Natural killer cell (primary cell): ENCODE measurements around the gene BLOC1S5. TPM values are rescaled to one million over a fixed set of nuclear protein-coding genes. Genes with fewer than 3 reads are reported as not detected.

Experiments
- ATAC-seq, 3 donors: fragments of 150-1000 bp in 2 of 3; fragments of 200-7000 bp in 1 of 3; cut with Tn5 transposase; 1 replicate in 1 of 3; 2 replicates in 2 of 3; pipeline ENCODE4 v1.10.0; 2021; ENCODE audit warnings: mild to moderate bottlenecking in 2 of 3, moderate library complexity in 2 of 3
- DNase-seq, 2 donors: peaks; one replicate each; pipeline versions ENCODE4 v3.0.0 to v3.0.0-alpha.2; 2013 to 2021; ENCODE audit warnings: mixed read lengths in 1 of 2
- H3K27ac ChIP-seq: one replicate; pipeline ENCODE4 v1.5.1; 2013; ENCODE audit warnings: mild to moderate bottlenecking, low read length
- H3K27me3 ChIP-seq: one replicate; pipeline ENCODE4 v1.6.1; 2013; ENCODE audit warnings: low read length; ENCODE audit not compliant: control insufficient read depth, insufficient read depth
- H3K36me3 ChIP-seq: one replicate; pipeline ENCODE4 v1.6.1; 2013; ENCODE audit warnings: low read length; ENCODE audit not compliant: control insufficient read depth, insufficient read depth
- H3K4me1 ChIP-seq: one replicate; pipeline ENCODE4 v1.6.1; 2013; ENCODE audit warnings: low read length; ENCODE audit not compliant: control insufficient read depth, insufficient read depth
- H3K4me3 ChIP-seq: one replicate; pipeline ENCODE4 v1.5.1; 2013; ENCODE audit warnings: low read length
- H3K9me3 ChIP-seq: one replicate; pipeline ENCODE4 v1.6.1; 2013; ENCODE audit warnings: low read length; ENCODE audit not compliant: control insufficient read depth, insufficient read depth
- H3K27ac Mint-ChIP-seq, 2 donors: one replicate each; pipeline ENCODE4 v1.8.0; 2022; ENCODE audit warnings: mild to moderate bottlenecking in 2 of 2, mixed read lengths in 2 of 2, moderate library complexity in 1 of 2
- H3K27me3 Mint-ChIP-seq, 2 donors: one replicate each; pipeline ENCODE4 v1.8.0; 2022; ENCODE audit warnings: low read depth in 2 of 2, mixed read lengths in 2 of 2
- H3K36me3 Mint-ChIP-seq: one replicate; pipeline ENCODE4 v1.8.0; 2022; ENCODE audit warnings: mixed read lengths
- H3K4me1 Mint-ChIP-seq, 2 donors: one replicate each; pipeline ENCODE4 v1.8.0; 2022; ENCODE audit warnings: mixed read lengths in 2 of 2
- H3K4me3 Mint-ChIP-seq: one replicate; pipeline ENCODE4 v1.8.0; 2022; ENCODE audit warnings: mild to moderate bottlenecking, moderate library complexity, mixed read lengths
- H3K9me3 Mint-ChIP-seq, 2 donors: one replicate each; pipeline ENCODE4 v1.8.0; 2022; ENCODE audit warnings: mixed read lengths in 2 of 2
- WGBS: methylation state at CpG from one replicate; pipeline ENCODE4 v1.1.7; 2013; ENCODE audit warnings: missing lambda C conversion rate; ENCODE audit not compliant: insufficient coverage; 5-methylcytosine and 5-hydroxymethylcytosine counted together
- intact Hi-C: fragments of 100-400 bp; cut with micrococcal nuclease; formaldehyde crosslinking; loops from one replicate; pipeline ENCODE4 v1.14.2; 2022
- total RNA-seq, 4 donors: library from RNA; stranded (reverse); fragments of 120-200 nt in 1 of 4; gene quantifications; one replicate each; pipeline versions ENCODE4 v1.2.3 to v1.2.4, GENCODE V29; 2013 to 2022
- TF ChIP-seq, protein P1 (sequence below): fragments of 200-600 bp; IDR thresholded peaks from one replicate; pipeline ENCODE4 v1.8.0; 2022; ENCODE audit warnings: antibody characterized with exemption

BLOC1S5 gene
- total RNA-seq, 3 donors from 2014 or later (not counting 1 experiment from before 2014, with no cell fraction given), result 11.2 to 15.9 (median 15.4) TPM

GRCh38 chr6:8000188-8000596 is 64.0 kb downstream of the BLOC1S5 start:
- Mint-ChIP-seq H3K4me1 (no peaks in the 10 kb centered on the region), H3K27me3 (no peaks in the 10 kb centered on the region), H3K9me3 (no peaks in the 10 kb centered on the region), H3K4me3 (no peak overlapping the region), H3K27ac (no peak overlapping the region), H3K36me3 (no peaks in the 10 kb centered on the region)
- no peak for DNase-seq
- H3K9me3 ChIP-seq, result no peaks in the 10 kb centered on the region
- no peak overlapping the region for H3K4me3 ChIP-seq
- intact Hi-C loops, result no loop called here
- TF ChIP-seq, protein P1, sequence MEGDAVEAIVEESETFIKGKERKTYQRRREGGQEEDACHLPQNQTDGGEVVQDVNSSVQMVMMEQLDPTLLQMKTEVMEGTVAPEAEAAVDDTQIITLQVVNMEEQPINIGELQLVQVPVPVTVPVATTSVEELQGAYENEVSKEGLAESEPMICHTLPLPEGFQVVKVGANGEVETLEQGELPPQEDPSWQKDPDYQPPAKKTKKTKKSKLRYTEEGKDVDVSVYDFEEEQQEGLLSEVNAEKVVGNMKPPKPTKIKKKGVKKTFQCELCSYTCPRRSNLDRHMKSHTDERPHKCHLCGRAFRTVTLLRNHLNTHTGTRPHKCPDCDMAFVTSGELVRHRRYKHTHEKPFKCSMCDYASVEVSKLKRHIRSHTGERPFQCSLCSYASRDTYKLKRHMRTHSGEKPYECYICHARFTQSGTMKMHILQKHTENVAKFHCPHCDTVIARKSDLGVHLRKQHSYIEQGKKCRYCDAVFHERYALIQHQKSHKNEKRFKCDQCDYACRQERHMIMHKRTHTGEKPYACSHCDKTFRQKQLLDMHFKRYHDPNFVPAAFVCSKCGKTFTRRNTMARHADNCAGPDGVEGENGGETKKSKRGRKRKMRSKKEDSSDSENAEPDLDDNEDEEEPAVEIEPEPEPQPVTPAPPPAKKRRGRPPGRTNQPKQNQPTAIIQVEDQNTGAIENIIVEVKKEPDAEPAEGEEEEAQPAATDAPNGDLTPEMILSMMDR, result no peak
- H3K36me3 ChIP-seq, result no peaks in the 10 kb centered on the region
- 85% methylated on average over 3 of the region's 4 CpGs for WGBS
- no peaks in the 10 kb centered on the region for H3K4me1 ChIP-seq
- ATAC-seq, result no peak
- H3K27me3 ChIP-seq, result no peaks in the 10 kb centered on the region
- no peak overlapping the region for H3K27ac ChIP-seq

DNA sequence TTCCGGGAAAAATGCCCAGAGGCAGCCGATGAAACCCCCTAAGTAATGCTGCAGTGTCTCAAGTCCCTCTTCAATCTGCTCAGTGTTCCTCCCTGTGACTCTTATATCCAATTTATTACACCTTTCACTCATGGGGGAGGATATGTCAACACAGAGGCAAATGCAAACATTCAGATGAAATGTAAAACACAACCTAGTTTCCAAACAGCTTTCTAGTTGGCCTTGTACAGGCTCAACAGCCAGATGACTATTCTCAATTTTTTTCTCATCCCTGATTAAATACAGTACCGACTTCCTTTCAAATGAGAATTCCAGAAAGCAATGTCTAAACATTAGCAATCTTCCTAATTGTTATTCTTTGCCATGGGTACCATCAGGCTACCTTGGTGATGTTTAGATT is 65.0 kb downstream of the BLOC1S5 start:
- H3K27me3 Mint-ChIP-seq, result no peaks in the 10 kb centered on the region
- whole genome bisulfite sequencing, result 97% methylated on average over 3 of the region's 3 CpGs
- TF ChIP-seq, protein P1, result no peak
- no peak for ATAC-seq
- H3K4me3 Mint-ChIP-seq, result no peak overlapping the region
- Histone ChIP-seq H3K4me3 (no peak overlapping the region), H3K27me3 (no peaks in the 10 kb centered on the region), H3K9me3 (no peaks in the 10 kb centered on the region), H3K4me1 (no peaks in the 10 kb centered on the region), H3K27ac (no peak overlapping the region), H3K36me3 (no peaks in the 10 kb centered on the region)
- intact Hi-C loops, result no loop called here
- no peaks in the 10 kb centered on the region for H3K36me3 Mint-ChIP-seq
- H3K4me1 Mint-ChIP-seq, result no peaks in the 10 kb centered on the region
- no peaks in the 10 kb centered on the region for H3K9me3 Mint-ChIP-seq
- H3K27ac Mint-ChIP-seq, result no peak overlapping the region
- no peak for DNase-seq

DNA sequence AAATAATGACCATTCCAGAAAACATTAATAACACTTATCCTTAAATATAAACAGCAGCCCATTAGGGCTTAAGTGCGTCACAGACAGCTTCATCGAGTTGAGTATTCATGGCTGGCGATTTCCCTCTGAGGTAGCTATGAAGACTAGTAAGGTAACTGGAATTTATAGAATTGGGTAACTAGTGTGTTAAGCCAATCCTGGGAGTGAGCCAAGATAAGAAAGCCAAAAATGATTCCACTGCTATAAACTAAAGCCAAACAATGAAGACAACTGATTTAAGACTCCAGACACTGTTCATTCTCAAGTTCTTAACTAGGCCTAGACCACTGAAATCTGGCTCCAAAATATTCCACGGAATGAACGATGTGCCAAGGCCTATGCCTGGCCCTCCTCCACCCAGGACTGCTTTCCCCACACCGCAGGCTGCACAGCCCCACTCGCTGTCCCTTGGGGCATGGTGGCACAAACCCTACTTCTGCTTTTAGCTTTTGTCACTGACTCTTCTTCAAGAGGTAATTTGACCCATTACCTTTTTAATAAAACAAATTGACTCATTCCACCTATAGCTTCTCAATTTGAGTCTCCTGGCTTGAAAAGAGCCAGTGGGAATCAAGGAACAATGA is 66.0 kb downstream of the BLOC1S5 start:
- H3K4me1 Mint-ChIP-seq, result no peaks in the 10 kb centered on the region
- Histone ChIP-seq H3K36me3 (no peaks in the 10 kb centered on the region), H3K9me3 (no peaks in the 10 kb centered on the region), H3K27ac (no peak overlapping the region), H3K4me1 (no peaks in the 10 kb centered on the region), H3K4me3 (no peak overlapping the region), H3K27me3 (no peaks in the 10 kb centered on the region)
- H3K36me3 Mint-ChIP-seq, result no peaks in the 10 kb centered on the region
- no peak for ATAC-seq
- intact Hi-C loops, result no loop called here
- WGBS, result 83% methylated on average over 7 of the region's 7 CpGs
- H3K27me3 Mint-ChIP-seq, result no peaks in the 10 kb centered on the region
- DNase-seq, result no peak
- no peak overlapping the region for H3K27ac Mint-ChIP-seq
- TF ChIP-seq, protein P1, result no peak
- no peak overlapping the region for H3K4me3 Mint-ChIP-seq
- H3K9me3 Mint-ChIP-seq, result no peaks in the 10 kb centered on the region

DNA sequence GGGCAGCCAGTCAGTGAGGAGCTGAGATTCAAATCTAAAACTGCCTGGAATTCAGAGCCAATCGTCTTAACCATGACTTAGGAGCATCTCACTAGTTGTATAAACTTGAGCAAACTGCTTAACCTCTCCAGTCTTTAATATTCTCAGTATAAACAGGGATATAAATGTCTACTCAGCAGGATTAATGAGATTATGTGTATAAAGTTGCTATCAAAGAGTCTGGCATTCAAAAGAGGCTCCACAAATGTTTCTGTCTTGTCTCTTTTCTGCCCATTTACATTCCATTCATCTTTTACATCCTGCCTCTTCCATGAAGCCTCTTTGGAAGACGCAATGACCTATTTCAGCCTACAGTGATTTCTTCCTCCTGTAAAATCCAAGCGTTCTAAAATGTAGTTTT is 66.9 kb downstream of the BLOC1S5 start:
- Mint-ChIP-seq H3K27me3 (no peaks in the 10 kb centered on the region), H3K4me1 (peaks cover 0 to 1% of the 10 kb centered on the region in 2 donors), H3K36me3 (no peaks in the 10 kb centered on the region), H3K27ac (no peak overlapping the region), H3K9me3 (no peaks in the 10 kb centered on the region), H3K4me3 (no peak overlapping the region)
- no peaks in the 10 kb centered on the region for H3K9me3 ChIP-seq
- no peak overlapping the region for H3K27ac ChIP-seq
- no peaks in the 10 kb centered on the region for H3K4me1 ChIP-seq
- TF ChIP-seq, protein P1, result no peak
- intact Hi-C loops, result no loop called here
- no peaks in the 10 kb centered on the region for H3K36me3 ChIP-seq
- no peak overlapping the region for H3K4me3 ChIP-seq
- WGBS, result 96% methylated on average over 3 of the region's 3 CpGs
- no peak for ATAC-seq
- DNase-seq, result no peak
- no peaks in the 10 kb centered on the region for H3K27me3 ChIP-seq
